HFF-Myc (cell line): ENCODE results near the gene ACE.

Experiments used
- DNase-seq: peaks from one replicate; pipeline ENCODE4 v3.0.0-alpha.2; 2011; ENCODE audit warnings: low read depth; ENCODE audit errors: extremely low read depth
- H3K4me3 ChIP-seq: replicated peaks from 2 replicates; pipeline ENCODE4 v1.5.1; 2011; ENCODE audit warnings: low read depth, mild to moderate bottlenecking, control low read depth, low read length
- CTCF ChIP-seq: IDR thresholded peaks from 2 replicates; pipeline ENCODE4 v1.5.1; 2012; ENCODE audit warnings: mild to moderate bottlenecking, low read depth, low read length, control low read depth; ENCODE audit errors: missing control alignments

ACE gene

GRCh38 chr17:63495491-63495890 lies 18.6 kb downstream of the ACE start:
- no peak overlapping the region for H3K4me3 ChIP-seq
- TF ChIP-seq CTCF, result no peak
- DNase-seq, result no peak

GRCh38 chr17:63496177-63496576 lies 19.3 kb downstream of the ACE start:
- no peak for DNase-seq
- no peak overlapping the region for H3K4me3 ChIP-seq
- no peak for TF ChIP-seq CTCF

- DNase-seq, result no peak
- no peak overlapping the region for H3K4me3 ChIP-seq
- no peak for TF ChIP-seq CTCF
These were observed 20.0 kb downstream of the ACE start for GRCh38 chr17:63496663-63497400.

- DNase-seq, result no peak
- H3K4me3 ChIP-seq, result no peak overlapping the region
- no peak for TF ChIP-seq CTCF
These were observed 21.0 kb downstream of the ACE start for GRCh38 chr17:63497708-63498483.

- H3K4me3 ChIP-seq, result no peak overlapping the region
- no peak for TF ChIP-seq CTCF
- peak; percentile 35 for DNase-seq
These were observed 21.9 kb downstream of the ACE start for GRCh38 chr17:63498626-63499195.

- no peak for DNase-seq
- no peak for TF ChIP-seq CTCF
These were observed 23.9 kb downstream of the ACE start for GRCh38 chr17:63500543-63501390.

More at GRCh38 chr17:63500543-63501390, 23.9 kb downstream of the ACE start:
- no peak overlapping the region for H3K4me3 ChIP-seq
